Right lobe of liver (tissue), 6 donors: Measurements from ENCODE around the gene EPOP. TPM values are rescaled to one million over a fixed set of nuclear protein-coding genes. Genes with fewer than 3 reads are reported as not detected.

Source experiments
- ATAC-seq, 4 donors: fragments of 200-7000 bp; cut with Tn5 transposase; one replicate each; pipeline ENCODE4 v1.9.1; 2020; ENCODE audit warnings: mild to moderate bottlenecking in 4 of 4, moderate library complexity in 4 of 4
- DNase-seq, 3 donors: peaks; one replicate each; pipeline ENCODE4 v3.0.0-alpha.2; 2020
- H3K27ac ChIP-seq, 3 donors: fragments of 200-600 bp; one replicate each; pipeline ENCODE4 v1.8.0; 2022
- H3K27me3 ChIP-seq, 2 donors: fragments of 200-600 bp; one replicate each; pipeline ENCODE4 v1.8.0; 2022
- H3K36me3 ChIP-seq, 4 donors: fragments of 200-600 bp; sonication (generic) in 1 of 4; one replicate each; pipeline versions ENCODE4 v1.5.1 to v1.8.0; 2017 to 2022; ENCODE audit warnings: control low read depth in 1 of 4
- H3K4me1 ChIP-seq, 4 donors: fragments of 200-600 bp; sonication (generic) in 1 of 4; one replicate each; pipeline versions ENCODE4 v1.5.1 to v1.8.0; 2017 to 2022; ENCODE audit warnings: control low read depth in 1 of 4
- H3K4me3 ChIP-seq, 3 donors: fragments of 200-600 bp; one replicate each; pipeline ENCODE4 v1.8.0; 2022
- H3K9me3 ChIP-seq, 4 donors: fragments of 200-600 bp; sonication (generic) in 1 of 4; one replicate each; pipeline versions ENCODE4 v1.5.1 to v1.8.0; 2017 to 2022; ENCODE audit warnings: control low read depth in 1 of 4
- CTCF ChIP-seq, 4 donors: fragments of 200-600 bp in 3 of 4; fragments of 450-650 bp in 1 of 4; IDR thresholded peaks; one replicate each; pipeline versions ENCODE4 v1.5.1 to v1.8.0; 2016 to 2022; ENCODE audit warnings: antibody characterized with exemption in 4 of 4, mild to moderate bottlenecking in 2 of 4
- POLR2A ChIP-seq: fragments of 450-650 bp; IDR thresholded peaks from one replicate; pipeline ENCODE4 v1.6.1; 2017; ENCODE audit warnings: antibody characterized with exemption, mild to moderate bottlenecking
- WGBS: methylation state at CpG from one replicate; pipeline ENCODE4 v1.1.6; 2018; ENCODE audit warnings: low coverage, low lambda C conversion rate; ENCODE audit not compliant: insufficient coverage; ENCODE audit errors: missing lambda C conversion rate; 5-methylcytosine and 5-hydroxymethylcytosine counted together
- intact Hi-C, 2 donors: fragments of 100-400 bp; cut with DNase I; formaldehyde crosslinking; loops; one replicate each; pipeline versions ENCODE4 v1.11.2 to v1.14.1; 2022
- total RNA-seq, 6 experiments: library from RNA; depleted of rRNA in 2 of 6; stranded (reverse); fragments of >200 nt in 2 of 6; fragmentation: NEBNext Ultra II Directional in 3 of 6; extraction: Animal tissue kit (Norgen Biotek cat#: 25700) in 3 of 6; gene quantifications; one replicate each; pipeline versions ENCODE4 v1.1.0 to v1.2.4, GENCODE V29; 2016 to 2023
- donor health status: DM: no; HTN: yes; CAD: no.
- donor health status: DM: no; HTN: no; CAD: no.
- donor health status: DM: no; HTN: no; CAD: no.
- donor health status: DM: no; HTN: yes; CAD: no.
- donor health status: DM: no; HTN: yes; CAD: no.

EPOP gene
- total RNA-seq, 6 experiments from 2014 or later = 1.1 to 6.0 (median 3.0) TPM

GRCh38 chr17:38681096-38681495 is 6.3 kb upstream of the EPOP start:
- H3K4me3 ChIP-seq = no peak overlapping the region
- no peak overlapping the region for H3K27ac ChIP-seq
- peaks cover 0 to 8% (median 0%) of the 10 kb centered on the region in 4 donors for H3K4me1 ChIP-seq
- H3K9me3 ChIP-seq = no peaks in the 10 kb centered on the region
- TF ChIP-seq CTCF (IDR thresholded peaks at IDR 0.05) = no peak
- TF ChIP-seq POLR2A = no peak
- no peaks in the 10 kb centered on the region for H3K27me3 ChIP-seq
- no peaks in the 10 kb centered on the region for H3K36me3 ChIP-seq
- intact Hi-C loops = loop anchor here (5.0 kb wide), 2 partner anchors 51 to 56 kb away; partner anchors contain the start of gene CISD3 (in 1 of the 2)
- no peak for ATAC-seq
- WGBS = 69% methylated on average over 3 of the region's 3 CpGs
- DNase-seq = no peak

- DNase-seq (no peak), ATAC-seq (no peak)
- H3K27ac ChIP-seq = no peak overlapping the region
- H3K36me3 ChIP-seq = no peaks in the 10 kb centered on the region
- H3K4me1 ChIP-seq = peaks cover 0 to 22% (median 0%) of the 10 kb centered on the region in 4 donors
- no peaks in the 10 kb centered on the region for H3K9me3 ChIP-seq
- WGBS = 65% methylated on average over 6 of the region's 6 CpGs
- no peaks in the 10 kb centered on the region for H3K27me3 ChIP-seq
- no peak overlapping the region for H3K4me3 ChIP-seq
- intact Hi-C loops = no loop called here
- no peak for TF ChIP-seq CTCF (IDR thresholded peaks at IDR 0.05)
- no peak for TF ChIP-seq POLR2A
These were observed 3.1 kb upstream of the EPOP start for GRCh38 chr17:38677819-38678218.

GRCh38 chr17:38676706-38677504 is 2.1 kb upstream of the EPOP start:
- Histone ChIP-seq H3K9me3 (no peaks in the 10 kb centered on the region), H3K4me1 (peaks cover 0 to 22% (median 0%) of the 10 kb centered on the region in 4 donors), H3K27me3 (no peaks in the 10 kb centered on the region), H3K4me3 (no peak overlapping the region), H3K36me3 (no peaks in the 10 kb centered on the region), H3K27ac (peak overlapping the region in 1 of 3 donors; percentile 14)
- 11% methylated on average over 9 of the region's 9 CpGs for WGBS
- intact Hi-C loops = no loop called here
- TF ChIP-seq POLR2A (no peak), CTCF (IDR thresholded peaks at IDR 0.05) (peak; percentile 95 to 98 (median 96))
- peak; percentile 79 to 85 (median 84) for ATAC-seq
- DNase-seq = peak; percentile 78 to 81 (median 79)

- intact Hi-C loops = no loop called here
- peak in 2 of 3 donors; percentile 35 to 60 for DNase-seq
- no peaks in the 10 kb centered on the region for H3K9me3 ChIP-seq
- peak overlapping the region; percentile 49 to 70 (median 56) for H3K4me3 ChIP-seq
- WGBS = 0% methylated on average over 4 of the region's 85 CpGs
- TF ChIP-seq POLR2A (no peak), CTCF (IDR thresholded peaks at IDR 0.05) (no peak)
- no peaks in the 10 kb centered on the region for H3K36me3 ChIP-seq
- H3K27me3 ChIP-seq = no peaks in the 10 kb centered on the region
- ATAC-seq = peak in 2 of 4 donors; percentile 1 to 6
- H3K4me1 ChIP-seq = peaks cover 0 to 22% (median 0%) of the 10 kb centered on the region in 4 donors
- H3K27ac ChIP-seq = no peak overlapping the region
These were observed 576 bp downstream of the EPOP start for GRCh38 chr17:38674014-38674748.
